GM12873 (cell line): ENCODE results near the gene PGAM2.

ENCODE experiments used
- TF ChIP-seq, protein P1 (sequence below): IDR thresholded peaks from 2 replicates; pipeline ENCODE4 v1.5.1; 2012; ENCODE audit warnings: low read depth, mild to moderate bottlenecking, moderate library complexity, low read length, control low read depth; ENCODE audit not compliant: insufficient read depth; ENCODE audit errors: missing control alignments

The PGAM2 gene

DNA sequence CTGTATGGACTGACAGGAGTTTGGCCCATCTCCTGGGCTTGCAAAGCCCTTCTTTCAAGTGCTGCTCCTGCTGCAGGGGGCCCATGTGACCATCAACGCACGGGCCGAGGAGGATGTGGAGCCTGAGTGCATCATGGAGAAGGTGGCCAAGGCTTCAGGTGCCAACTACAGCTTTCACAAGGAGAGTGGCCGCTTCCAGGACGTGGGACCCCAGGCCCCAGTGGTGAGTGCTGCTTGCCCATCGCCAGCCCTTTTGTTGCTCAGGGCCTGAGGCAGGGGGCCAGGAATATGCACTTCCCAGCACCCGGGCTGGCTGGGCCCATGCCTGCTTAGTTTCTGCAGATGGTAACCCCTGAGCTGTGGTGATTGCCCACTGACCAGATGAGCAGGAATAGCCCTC is 8.7 kb downstream of the PGAM2 start:
- TF ChIP-seq, protein P1, sequence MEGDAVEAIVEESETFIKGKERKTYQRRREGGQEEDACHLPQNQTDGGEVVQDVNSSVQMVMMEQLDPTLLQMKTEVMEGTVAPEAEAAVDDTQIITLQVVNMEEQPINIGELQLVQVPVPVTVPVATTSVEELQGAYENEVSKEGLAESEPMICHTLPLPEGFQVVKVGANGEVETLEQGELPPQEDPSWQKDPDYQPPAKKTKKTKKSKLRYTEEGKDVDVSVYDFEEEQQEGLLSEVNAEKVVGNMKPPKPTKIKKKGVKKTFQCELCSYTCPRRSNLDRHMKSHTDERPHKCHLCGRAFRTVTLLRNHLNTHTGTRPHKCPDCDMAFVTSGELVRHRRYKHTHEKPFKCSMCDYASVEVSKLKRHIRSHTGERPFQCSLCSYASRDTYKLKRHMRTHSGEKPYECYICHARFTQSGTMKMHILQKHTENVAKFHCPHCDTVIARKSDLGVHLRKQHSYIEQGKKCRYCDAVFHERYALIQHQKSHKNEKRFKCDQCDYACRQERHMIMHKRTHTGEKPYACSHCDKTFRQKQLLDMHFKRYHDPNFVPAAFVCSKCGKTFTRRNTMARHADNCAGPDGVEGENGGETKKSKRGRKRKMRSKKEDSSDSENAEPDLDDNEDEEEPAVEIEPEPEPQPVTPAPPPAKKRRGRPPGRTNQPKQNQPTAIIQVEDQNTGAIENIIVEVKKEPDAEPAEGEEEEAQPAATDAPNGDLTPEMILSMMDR: no peak

DNA sequence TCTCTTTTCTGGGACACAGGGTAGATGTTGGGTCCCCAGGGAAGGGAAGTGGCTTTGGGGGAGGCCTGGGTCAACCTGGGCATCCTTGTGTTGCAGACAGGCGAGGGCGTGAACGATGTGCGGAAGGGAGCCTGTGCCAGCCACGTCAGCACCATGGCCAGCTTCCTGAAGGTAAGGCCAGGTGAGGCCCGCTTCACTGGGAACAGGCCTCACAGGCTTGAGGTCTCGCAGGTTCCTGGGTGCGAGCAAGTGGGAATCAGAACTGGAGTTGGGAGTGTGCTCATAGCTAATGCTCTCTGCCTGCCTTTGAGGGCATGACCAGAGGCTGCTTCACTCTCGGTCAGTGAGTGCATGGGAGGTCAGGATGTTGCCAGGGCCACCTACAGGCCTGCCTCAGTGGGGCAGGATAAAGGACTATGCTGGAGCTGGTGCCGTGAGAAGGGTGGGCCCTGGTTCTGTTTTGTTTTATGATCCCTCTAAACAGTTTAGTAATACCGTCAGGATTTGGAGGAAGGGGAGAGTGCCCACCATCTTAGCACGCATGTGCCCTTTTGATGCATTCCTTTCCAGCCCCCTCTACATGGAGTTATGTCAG is 12.5 kb downstream of the PGAM2 start:
- TF ChIP-seq, protein P1: no peak

DNA sequence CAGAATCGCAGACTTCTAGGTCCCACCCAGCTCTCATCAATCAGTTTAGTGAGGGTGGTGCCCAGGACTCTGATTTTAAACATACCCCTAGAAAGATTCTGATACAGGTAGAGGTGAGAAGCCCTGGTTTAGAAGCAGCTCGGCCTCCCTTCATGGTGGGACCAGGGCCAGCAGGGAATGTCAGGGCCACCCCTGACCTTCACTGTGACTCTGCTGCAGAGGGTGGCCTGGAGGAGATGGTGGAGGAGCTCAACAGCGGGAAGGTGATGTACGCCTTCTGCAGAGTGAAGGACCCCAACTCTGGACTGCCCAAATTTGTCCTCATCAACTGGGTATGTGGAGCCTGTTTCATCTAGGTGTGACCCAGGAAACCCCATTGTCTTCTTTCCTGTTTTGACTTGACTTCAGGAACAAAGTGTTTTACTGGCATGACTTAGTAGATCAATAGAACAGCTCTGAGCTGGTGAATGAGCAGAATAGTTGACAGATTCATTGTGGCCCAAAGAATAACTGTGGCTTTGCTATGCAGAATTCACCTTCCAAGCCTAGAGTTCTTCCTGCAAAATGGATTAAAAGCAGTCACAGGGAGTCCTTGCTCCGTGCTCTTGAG is 13.7 kb downstream of the PGAM2 start:
- TF ChIP-seq, protein P1: no peak

DNA sequence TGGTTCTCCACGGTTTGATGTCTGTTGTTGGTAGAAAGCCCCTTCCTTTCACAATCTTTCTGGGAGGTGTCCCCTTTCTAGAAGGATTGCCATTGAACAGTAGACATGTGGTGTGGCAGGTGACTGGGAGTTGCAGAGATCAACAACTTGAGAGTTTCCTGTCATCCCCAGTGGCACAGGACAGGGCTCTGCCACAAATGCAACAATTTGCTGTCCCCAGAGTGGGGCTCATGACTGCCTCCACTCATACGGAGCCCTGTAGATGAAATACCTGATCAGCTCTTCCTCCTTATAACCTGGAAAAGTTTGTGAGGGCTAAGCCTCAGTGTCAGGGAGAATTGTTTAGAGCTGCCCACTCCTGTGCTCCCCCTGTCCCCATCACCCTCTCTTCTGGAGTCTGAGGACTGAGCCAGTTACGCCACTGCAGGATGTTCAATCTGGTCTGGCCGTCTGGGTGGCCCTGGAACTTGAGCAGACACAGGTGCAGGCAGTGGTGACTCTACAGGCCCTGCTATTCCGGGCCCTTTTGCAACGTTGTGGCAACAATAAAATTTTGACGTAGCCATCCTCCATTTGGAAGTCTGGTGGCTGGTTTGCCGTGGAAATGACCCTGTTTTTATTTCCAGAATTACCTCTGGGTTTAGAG is 14.3 kb downstream of the PGAM2 start:
- TF ChIP-seq, protein P1: no peak

DNA sequence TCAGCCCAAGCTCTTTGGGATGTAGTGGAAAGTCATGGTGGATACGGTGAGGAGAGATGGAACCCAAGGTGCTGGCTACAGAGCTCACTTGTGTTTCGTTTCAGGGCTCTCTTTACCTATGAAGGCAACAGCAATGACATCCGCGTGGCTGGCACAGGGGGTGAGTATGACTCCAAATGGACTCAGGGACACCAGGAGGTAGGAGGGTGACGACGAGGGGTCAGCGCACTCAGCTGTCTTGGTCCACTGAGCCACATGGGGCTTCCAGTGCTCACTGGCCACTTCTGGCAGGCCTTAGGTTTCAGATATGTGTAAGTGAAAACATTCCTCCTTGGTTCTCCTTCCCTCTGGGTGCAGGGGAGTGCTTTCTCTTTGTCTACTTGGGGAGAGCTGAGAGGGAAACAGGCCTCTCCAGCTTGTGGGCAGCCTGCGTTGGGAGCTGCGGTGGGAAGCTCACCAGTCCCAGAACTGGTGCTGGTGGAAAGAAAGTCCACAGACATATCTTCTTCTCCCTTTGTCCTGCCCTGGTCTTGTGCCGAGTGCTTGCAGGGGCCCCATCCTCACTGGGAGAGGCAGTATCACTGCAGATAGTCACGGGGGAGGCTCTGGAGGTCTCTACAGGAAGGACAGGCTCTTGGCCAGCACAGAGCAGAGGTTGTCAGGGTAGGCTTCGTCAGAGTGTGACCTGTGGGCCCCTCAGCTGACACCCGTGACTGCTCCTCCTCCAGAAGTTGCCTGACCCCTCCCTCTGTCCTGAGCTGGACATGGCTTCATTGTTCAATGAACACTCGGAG is 15.0 kb downstream of the PGAM2 start:
- TF ChIP-seq, protein P1: no peak

DNA sequence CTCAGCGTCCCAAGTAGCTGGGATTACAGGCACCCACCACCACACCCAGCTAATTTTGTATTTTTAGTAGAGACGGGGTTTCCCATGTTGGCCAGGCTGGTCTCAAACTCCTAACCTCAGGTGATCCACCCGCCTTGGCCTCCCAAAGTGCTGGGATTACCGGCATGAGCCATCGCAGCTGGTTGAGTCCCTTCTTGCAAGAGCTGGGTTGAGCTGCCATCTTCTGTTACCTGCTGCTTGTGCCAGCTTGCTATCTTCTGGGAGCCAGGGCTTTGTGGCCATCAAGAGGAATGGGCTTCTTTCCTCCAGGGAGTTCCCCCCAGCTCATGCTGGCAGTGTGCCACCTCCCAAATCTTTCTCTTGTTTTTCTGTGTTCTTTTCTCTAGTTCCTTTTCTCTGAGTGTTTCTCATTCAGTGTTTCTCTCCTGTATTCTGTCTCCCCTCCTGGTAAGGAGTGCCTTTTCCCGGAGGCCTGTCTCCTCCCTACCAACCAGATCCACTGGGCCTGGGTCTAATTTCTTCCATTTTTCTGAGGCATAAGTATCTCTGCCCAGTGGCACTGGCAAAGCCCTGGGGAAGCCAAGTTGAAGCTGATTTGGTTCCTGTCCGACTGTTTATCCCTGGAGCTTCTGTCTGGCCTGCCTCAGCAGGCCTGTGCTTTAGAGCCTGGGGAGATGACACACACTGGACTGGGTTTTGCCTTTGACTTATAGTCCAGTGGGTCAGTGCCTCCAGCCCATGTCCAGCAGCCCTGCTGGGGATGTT is 17.2 kb downstream of the PGAM2 start:
- TF ChIP-seq, protein P1: no peak
